Neuron (in vitro differentiated cells): Measurements from ENCODE around the gene SPATS1.

Experiments
- H2AFZ ChIP-seq: one replicate; pipeline ENCODE4 v1.6.1; 2013; ENCODE audit warnings: low read depth, mild to moderate bottlenecking, inconsistent platforms, low read length, moderate library complexity
- H3K27me3 ChIP-seq: one replicate; pipeline ENCODE4 v1.6.1; 2013; ENCODE audit warnings: low read length; ENCODE audit not compliant: insufficient read depth
- H3K36me3 ChIP-seq: one replicate; pipeline ENCODE4 v1.6.1; 2013; ENCODE audit warnings: low read length; ENCODE audit not compliant: insufficient read depth
- H3K4me1 ChIP-seq: one replicate; pipeline ENCODE4 v1.6.1; 2013; ENCODE audit warnings: low read length; ENCODE audit not compliant: insufficient read depth
- H3K4me3 ChIP-seq: 2 replicates; pipeline ENCODE4 v1.5.1; 2013; ENCODE audit warnings: mild to moderate bottlenecking, low read length, moderate library complexity
- H3K9me3 ChIP-seq: one replicate; pipeline ENCODE4 v1.6.1; 2013; ENCODE audit warnings: low read length

The SPATS1 gene

GRCh38 chr6:44390158-44390683, 47.8 kb downstream of the SPATS1 start:
- H3K27me3 ChIP-seq: no peaks in the 10 kb centered on the region
- H3K36me3 ChIP-seq: peaks cover 49% of the 10 kb centered on the region
- H2AFZ ChIP-seq: no peak overlapping the region
- peaks cover 24% of the 10 kb centered on the region for H3K4me1 ChIP-seq
- H3K9me3 ChIP-seq: no peaks in the 10 kb centered on the region
- no peak overlapping the region for H3K4me3 ChIP-seq
